Ishikawa (cell line): ENCODE results near the gene SSBP3.

Source experiments
- CEBPB ChIP-seq: IDR thresholded peaks from 2 replicates; pipeline ENCODE4 v1.6.1; 2012
- CREB1 ChIP-seq: IDR thresholded peaks from 2 replicates; pipeline ENCODE4 v1.6.1; 2012; ENCODE audit warnings: low read depth
- EGR1 ChIP-seq: IDR thresholded peaks from 2 replicates; pipeline ENCODE4 v1.6.1; 2012
- EP300 ChIP-seq: IDR thresholded peaks from 2 replicates; pipeline ENCODE4 v1.6.1; 2012; ENCODE audit warnings: borderline replicate concordance
- FOXM1 ChIP-seq: IDR thresholded peaks from 2 replicates; pipeline ENCODE4 v1.6.1; 2012; ENCODE audit warnings: low read depth, borderline replicate concordance
- MAX ChIP-seq: IDR thresholded peaks from 2 replicates; pipeline ENCODE4 v1.6.1; 2012
- NFIC ChIP-seq: IDR thresholded peaks from 2 replicates; pipeline ENCODE4 v1.6.1; 2012
- RAD21 ChIP-seq: IDR thresholded peaks from 2 replicates; pipeline ENCODE4 v1.6.1; 2012; ENCODE audit warnings: low read depth
- REST ChIP-seq: IDR thresholded peaks from 2 replicates; pipeline ENCODE4 v1.6.1; 2012; ENCODE audit warnings: low read depth, mild to moderate bottlenecking
- TAF1 ChIP-seq: IDR thresholded peaks from 2 replicates; pipeline ENCODE4 v1.6.1; 2012; ENCODE audit warnings: low read depth, mild to moderate bottlenecking
- TCF12 ChIP-seq: IDR thresholded peaks from 2 replicates; pipeline ENCODE4 v1.6.1; 2012; ENCODE audit warnings: low read depth
- TEAD4 ChIP-seq: IDR thresholded peaks from 2 replicates; pipeline ENCODE4 v1.6.1; 2012
- USF1 ChIP-seq: IDR thresholded peaks from 2 replicates; pipeline ENCODE4 v1.6.1; 2012
- YY1 ChIP-seq: IDR thresholded peaks from 2 replicates; pipeline ENCODE4 v1.6.1; 2012; ENCODE audit warnings: low read depth
- ZBTB7A ChIP-seq: IDR thresholded peaks from 2 replicates; pipeline ENCODE4 v1.6.1; 2012; ENCODE audit warnings: low read depth

Gene SSBP3

GRCh38 chr1:54425152-54425584 is 19.0 kb upstream of the SSBP3 start:
- TF ChIP-seq TAF1 (no peak), RAD21 (0 out of 2 replicates have a peak, but pooled peaks have one; percentile 6), ZBTB7A (no peak), TEAD4 (no peak), REST (no peak), YY1 (no peak), USF1 (no peak), CEBPB (no peak)

- no peak for TF ChIP-seq USF1
- TF ChIP-seq NFIC: no peak
- no peak for TF ChIP-seq MAX
- no peak for TF ChIP-seq RAD21
- no peak for TF ChIP-seq TCF12
- TF ChIP-seq CEBPB: no peak
Observed at GRCh38 chr1:54424398-54424797, 18.2 kb upstream of the SSBP3 start.

GRCh38 chr1:54421101-54421504 is 14.9 kb upstream of the SSBP3 start:
- TF ChIP-seq NFIC (peak; percentile 72), ZBTB7A (no peak), EP300 (peak; percentile 64; the same call in 1 of the 2 replicates), TCF12 (peak; percentile 74), REST (no peak), FOXM1 (peak; percentile 63; the same call in 1 of the 2 replicates)

GRCh38 chr1:54417123-54417522 is 10.9 kb upstream of the SSBP3 start:
- no peak for TF ChIP-seq TAF1
- no peak for TF ChIP-seq TEAD4
- TF ChIP-seq NFIC: no peak
- no peak for TF ChIP-seq MAX
- no peak for TF ChIP-seq RAD21
- TF ChIP-seq FOXM1: no peak
- no peak for TF ChIP-seq CEBPB
- no peak for TF ChIP-seq EP300

GRCh38 chr1:54416435-54416834 is 10.2 kb upstream of the SSBP3 start:
- TF ChIP-seq FOXM1 (no peak), TEAD4 (no peak), EGR1 (no peak), REST (no peak), ZBTB7A (no peak), CREB1 (no peak), CEBPB (no peak), MAX (no peak), USF1 (no peak), YY1 (no peak), TCF12 (no peak), RAD21 (no peak), NFIC (no peak), TAF1 (no peak), EP300 (no peak)
